Retina (tissue), 1 donor: Measurements from ENCODE around the gene PIAS1.
"Not testable (repeated sequence)": the region's sequence is repeated elsewhere in the genome, so short reads cannot be mapped to it uniquely, and the experiment has no call there.

Source experiments
- DNase-seq: peaks from one replicate; pipeline ENCODE4 v3.0.0-alpha.2; 2016

PIAS1 gene

DNA sequence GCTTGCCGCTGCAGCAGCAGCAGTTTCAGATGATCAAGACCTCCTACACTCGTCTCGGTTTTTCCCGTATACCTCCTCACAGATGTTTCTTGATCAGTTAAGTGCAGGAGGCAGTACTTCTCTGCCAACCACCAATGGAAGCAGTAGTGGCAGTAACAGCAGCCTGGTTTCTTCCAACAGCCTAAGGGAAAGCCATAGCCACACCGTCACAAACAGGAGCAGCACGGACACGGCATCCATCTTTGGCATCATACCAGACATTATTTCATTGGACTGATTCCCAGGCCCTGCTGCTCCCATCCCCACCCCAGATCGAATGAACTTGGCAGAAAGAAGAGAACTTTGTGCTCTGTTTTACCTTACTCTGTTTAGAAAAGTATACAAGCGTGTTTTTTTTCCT is 133.4 kb downstream of the PIAS1 start:
- DNase-seq = no peak

DNA sequence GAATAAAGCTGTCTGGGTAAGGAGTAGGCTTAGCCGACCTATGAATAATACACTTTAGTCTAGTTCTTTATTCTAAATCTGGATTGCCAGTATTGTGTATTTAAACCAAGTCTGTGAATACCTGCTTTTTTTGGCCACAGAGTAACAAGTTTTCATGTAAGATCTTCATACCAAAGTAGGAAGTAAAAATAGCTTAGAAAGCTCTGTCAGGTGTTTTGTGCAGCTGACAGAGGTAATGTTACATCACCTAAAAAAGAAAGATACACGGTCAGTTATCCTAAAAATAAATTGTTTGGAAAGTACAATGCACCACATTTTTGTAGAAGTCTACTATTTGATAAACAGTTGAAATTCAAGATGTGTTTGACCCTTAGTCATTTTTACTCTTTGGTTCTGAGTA is 134.5 kb downstream of the PIAS1 start:
- DNase-seq = no peak

DNA sequence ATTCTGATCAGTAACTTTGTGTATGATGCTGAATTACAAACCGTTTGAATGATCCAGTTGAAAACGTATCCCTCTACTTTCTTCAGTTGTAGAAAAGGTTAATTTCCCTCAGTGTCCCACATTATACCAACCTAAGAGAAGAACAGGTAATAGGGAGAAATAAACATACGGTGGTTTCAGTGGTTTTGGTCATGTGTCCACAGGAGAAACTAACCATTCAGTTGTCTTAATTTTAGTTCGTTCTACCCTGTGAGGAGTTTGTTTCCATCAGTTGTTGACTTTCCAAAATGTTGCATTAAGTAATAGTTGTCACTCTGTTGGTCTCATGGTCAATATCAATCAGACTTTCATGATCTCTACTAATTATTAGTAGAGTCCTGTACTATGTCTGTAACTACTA is 135.9 kb downstream of the PIAS1 start:
- DNase-seq = no peak

DNA sequence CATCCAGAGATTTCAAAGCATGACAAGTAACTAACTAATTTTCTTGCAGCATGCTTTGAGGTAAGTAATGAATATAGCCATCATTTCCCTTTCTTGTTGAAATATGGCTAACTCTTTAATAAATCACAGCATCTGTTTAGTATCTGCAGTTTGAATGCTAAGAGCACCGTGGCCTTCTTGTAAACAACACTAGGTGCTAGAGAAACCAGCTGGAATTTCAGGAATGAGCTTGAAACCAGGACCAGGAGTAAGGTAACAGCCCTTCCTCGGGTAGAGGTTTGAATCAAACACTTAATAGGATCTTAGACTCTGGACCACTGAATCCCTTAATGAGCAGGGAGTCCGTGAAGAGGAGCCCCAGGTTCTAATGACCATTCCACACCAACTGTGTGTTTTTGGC is 137.4 kb downstream of the PIAS1 start:
- DNase-seq = no peak

DNA sequence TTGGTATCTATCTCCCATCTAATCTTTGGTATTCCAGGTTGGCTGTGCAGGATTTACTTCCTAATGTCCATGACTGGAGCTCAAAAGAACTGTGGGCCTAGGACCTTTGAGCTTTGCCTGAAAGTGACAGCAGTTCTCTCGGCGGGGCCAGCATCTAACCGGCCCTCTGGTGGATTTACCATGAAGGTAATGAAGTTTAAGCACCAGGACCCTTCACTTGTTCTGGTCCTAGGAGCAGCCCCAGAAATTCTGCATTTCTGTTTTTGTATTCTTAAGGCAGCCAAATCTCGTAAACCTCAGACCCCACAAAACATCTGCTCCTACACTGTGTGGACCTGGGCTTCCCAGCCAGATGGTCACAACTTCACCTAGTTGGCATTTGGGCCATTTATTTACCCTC is 138.0 kb downstream of the PIAS1 start:
- no peak for DNase-seq

DNA sequence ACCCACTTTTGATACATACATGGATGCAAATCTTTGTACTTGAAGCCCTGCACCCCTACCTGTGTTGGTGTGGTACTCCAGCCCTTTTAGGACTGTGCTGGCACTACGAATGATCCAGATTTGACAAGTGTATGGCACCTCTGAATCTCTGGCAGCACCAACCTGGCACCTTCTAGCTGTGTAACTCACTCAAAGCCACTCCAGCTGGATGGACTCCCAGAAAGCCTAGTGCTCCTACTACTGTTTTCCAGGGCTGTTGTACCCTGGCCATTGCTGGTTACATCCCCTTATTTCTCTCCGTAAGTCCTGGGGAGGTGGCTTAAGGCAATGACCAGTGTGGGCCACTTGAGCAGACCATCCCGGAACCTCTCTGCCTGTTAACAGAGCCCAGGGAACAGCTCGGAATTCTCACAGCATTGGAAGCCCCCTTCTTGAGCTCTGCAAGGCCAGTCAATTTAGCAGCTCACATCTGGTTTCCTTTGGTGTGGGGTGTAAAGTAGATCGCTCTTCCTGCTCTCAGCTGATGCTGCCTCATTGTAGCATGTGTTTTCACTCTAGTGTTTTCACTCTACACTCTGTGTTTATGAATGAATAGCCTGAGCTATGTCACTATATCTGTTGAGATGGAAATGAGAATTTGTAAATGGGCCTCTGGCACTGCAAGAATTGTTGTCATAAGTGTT is 138.8 kb downstream of the PIAS1 start:
- DNase-seq = no peak

DNA sequence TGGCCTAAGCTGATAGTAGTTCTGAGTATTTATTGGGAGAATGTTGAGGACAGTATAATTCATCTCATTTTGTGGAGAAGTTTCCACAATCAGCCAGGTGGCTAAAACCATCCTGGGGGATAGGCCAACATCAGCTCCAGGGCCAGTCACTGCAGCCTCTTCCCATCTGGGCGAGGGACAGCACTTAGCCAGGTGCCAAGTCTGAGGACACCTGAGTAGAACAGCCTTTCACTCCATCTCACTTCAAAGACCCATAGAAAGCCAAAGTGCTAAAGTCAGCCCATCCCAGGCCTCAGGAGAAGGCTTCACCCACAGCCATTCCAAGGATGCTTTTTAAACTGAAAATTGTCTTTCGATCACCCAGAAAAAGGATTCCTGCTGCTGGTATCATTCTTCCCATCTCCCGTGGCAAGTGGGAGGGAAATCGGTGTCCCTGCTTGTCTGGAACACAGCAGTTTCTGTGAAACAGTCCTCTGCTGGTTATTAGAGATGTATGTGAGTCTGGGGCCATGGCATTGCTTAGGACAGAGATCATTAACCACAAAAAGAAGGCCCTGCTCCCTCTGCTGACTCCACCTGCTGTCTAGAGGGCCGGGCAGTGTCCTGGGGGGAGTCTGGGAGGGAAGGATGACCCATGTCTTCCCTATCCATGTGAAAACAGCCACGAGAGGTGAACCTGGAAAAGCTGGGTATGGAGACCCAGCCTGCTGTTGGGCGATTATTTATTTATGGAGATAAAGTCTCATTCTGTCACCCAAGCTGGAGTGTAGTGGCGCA is 141.4 kb downstream of the PIAS1 start:
- DNase-seq = no peak

DNA sequence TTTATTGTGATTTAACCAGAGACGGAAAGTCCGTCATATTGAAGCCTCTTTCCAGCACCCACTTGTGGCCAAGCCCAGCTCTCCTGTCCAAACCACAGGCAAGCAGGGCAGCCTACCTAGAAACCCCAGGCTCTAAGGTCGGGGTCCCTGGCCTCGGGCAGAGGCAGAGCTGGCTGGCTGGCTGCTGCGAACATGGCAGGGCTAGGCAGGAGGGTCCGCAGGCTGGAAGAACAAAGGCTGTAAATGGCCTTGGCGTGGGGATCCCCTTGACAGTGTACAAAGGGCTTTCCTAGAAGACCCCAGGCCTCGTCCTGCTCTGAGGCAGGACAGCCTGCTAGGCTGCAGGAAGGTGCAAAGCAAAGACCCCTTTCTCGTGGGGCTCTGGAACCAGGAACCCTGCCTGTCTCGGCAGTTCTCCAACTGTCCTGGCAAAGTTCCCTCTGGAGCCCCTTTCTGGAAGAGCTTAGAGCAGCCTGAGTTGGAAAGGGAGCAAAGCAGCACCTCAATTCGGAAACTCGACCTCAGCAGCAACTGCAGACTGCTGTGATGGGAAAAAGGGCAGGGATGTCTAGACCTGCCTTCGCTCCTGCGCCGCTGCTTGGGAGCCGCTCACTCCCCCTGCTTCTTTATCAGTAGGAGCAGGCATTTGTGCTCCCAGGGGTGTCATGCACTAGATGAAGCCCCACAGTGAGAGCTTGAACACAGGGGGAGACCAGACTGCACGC is 142.5 kb downstream of the PIAS1 start:
- DNase-seq = no peak

DNA sequence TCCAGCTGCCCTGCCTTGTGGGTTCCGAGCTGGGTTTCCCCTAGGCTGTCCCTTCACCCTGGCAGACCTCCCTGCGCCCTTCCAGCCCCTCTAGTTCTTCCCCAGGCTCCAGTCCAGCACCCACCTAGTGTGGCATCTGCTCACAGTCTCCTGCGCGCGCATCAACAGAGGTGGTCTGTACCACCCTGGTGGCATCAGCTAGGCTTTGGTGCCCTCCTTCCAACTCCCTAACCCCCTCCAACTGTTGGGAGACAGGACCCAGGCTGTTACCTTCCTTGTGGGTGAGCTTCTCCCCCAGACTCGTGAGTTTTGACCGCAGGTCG is 143.0 kb downstream of the PIAS1 start:
- no peak for DNase-seq

DNA sequence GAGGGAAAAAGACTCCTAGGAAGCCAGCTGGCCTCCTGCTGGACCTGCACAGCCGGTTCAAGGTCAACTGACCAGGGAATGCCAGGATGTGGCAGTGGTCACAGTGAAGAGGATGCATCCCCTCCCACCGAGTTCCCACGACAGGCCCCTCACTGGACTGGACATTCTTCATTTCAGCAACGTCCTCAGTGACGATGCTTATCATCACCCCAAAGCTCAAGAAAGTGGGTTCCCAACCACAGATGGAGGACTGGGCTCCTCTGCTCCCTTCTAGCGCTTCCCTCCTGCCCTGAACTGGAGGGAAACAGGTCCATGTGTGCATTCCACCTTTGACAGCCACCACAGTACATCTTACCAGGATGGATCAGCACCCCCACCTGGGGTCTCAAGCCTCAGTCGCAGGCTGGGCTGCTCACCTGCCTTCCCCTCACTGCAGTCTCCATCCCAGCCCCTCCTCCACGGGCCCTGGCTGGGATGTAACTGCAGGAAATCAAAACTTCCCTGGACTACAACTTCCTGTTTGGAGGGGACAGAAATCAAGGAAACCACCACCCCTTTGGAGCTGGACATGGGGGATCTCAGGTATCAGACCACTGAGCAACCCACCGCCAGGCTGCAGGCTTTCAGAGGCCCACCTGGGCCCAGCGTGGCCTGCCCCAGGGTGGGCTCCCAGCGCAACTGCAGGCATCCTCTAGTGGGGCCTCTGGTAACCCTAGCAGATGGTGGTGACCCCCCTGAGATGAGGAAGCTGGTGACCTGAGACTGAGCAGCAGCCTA is 143.7 kb downstream of the PIAS1 start:
- DNase-seq = no peak

DNA sequence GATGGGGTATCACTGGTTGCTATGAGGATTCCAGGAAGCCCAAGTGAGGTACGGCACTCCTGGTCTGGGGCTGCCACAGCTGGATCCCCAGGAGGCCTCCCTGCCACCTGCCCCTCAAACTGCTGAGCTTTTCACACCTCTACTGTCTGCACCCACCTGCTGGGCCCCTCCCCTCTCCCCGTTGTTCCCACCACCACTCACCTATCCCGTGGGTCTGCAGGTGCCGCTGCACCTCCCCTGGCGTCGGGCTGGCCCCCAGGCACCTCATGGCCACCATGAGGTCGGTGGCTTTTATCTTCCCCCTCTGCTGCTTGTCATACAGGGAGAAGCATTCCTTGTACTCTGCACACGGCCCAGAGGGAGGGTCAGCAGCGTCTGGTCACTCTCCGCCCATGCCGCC is 145.2 kb downstream of the PIAS1 start:
- DNase-seq = no peak

DNA sequence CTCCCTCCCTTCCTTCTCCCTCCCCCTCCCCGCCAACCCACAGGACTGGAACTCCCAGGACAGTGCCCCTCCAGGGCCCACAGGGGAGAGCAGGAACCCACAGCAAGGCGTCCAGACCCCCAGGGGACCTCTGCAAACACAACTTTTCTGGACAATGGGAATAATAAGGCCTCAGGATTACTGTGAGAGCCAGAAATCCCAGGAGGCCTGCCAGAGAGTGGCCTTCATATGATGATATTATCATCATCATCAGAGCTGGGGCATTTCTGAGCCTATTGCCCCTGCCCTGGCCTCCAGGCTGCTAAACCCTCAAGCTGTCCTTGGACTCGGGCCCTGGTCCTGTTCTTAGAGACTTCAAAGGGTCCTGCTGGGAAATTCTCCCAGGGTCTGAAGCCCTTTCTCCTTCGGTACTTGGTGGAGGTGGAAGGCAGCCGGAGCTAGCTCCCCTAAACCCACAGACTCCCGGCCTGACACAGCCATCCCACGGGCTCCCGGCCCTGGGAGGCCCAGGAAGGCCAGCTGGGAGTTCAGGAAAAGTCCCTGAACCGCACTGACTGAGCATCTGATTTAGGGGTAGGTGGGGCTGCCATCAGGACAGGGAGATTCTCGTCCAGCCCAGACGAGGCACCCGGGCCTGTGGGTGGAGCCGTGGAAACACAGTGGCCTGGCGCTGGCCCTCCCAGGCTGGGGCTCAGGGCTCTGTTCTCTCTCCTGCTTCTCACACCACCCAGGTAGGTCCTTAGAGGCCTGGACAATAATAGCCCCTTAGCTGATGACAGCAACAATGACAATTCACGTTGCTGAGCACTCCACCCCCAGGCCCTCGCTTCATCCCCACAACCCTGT is 146.1 kb downstream of the PIAS1 start:
- DNase-seq = no peak

DNA sequence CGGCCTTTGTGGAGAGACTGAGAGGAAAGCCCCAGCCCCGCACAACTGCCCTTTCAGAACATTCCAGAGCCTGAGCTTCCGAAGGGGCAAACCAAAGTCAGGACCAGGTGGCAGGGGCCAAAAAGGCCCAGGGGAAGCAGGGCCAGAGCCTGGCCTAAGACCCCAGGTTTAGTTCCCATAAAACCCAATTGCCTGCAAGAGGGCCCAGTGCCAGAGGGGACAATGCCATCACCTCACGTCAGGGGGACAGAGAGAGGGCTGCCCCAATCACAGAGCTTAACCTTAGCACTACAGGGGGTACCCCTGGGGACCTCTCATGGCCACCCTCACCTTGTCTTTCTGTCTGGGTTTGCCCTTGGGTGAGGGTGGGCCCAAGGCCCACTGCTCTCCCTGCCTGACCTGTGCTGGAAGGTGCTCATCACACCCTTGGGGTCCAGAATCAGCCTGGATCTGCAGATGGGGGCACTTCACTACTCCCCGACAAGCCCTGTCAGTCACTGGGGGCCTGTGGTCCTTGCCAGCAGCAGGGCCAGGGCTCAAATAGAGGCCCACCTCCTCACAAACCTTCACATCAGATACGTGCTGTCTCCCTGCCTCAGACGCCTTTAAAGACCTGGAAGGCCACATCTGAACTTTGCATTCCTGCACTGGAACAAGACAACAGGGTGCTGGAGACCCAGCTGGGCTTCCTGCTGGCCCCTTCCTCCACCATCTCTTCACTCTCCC is 147.2 kb downstream of the PIAS1 start:
- DNase-seq = no peak

DNA sequence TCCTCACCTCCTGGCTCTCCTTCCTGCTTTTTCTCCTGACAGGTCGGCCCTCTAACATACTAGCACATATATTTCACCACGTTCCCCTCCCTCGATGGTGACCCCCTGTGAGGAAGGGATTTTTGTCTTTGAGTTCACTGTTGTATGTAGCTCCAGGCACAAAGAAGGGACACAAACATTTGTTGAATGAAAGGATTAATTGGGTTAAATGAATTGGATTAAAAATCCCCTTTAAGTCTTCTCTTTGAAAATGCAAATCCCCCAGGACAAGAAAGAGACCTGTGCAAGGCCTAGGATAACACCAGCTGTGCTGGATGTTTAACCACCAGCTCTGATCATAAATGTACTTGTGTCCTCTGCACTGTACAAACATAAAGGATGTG is 147.8 kb downstream of the PIAS1 start:
- DNase-seq = no peak

DNA sequence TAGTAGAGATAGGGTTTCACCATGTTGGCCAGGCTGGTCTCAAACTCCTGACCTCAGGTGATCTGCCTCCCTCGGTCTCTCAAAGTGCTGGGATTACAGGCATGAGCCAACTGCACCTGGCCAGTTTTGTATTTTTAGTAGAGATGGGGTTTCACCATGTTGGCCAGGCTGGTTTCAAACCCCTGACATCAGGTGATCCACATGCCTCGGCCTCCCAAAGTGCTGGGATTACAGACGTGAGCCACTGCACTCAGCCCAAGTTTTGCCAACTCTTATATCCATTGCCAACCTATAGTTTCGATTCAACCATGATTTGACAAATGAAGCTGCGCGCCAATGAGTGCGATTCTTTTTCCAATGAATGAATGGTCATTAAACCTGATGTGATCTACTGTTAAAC is 148.9 kb downstream of the PIAS1 start:
- DNase-seq = not testable (repeated sequence)

DNA sequence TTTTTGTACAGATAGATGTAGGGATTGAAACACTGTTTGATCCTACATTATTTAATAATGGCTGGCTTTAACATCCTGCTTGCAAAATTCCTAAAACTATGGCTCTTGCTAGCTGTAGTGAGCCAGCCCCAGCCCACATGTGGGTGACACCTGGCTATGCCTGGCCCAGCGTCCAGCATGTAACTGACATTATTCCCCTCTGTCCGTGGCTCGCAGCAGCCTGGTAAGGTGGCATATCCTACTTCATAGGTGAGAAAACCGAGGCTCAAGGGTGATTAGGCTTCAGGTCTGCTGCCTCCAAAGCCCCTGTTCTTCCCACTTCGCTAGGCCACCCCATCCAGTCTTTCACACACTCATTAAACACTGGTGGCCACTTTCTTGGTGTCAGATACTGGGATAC is 149.4 kb downstream of the PIAS1 start:
- DNase-seq = no peak

DNA sequence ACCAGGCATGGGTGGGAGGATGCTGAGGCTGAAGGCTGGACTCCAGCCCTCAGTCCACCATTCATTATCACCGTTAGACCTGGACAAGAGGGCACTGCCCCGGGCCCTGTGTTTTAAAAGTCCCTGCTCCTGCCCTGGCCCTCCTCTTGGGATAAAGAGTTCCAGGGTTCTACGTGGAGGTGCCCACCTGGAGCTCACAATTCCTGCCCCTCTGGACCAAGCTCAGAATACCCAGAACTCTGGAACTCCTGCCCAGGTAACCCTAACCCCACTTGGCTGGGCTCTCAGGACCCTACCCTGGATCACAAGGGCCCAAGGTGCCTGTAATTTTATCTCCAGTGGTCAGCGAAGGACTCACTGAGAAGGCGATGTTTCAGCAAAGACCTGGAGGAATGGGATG is 149.8 kb downstream of the PIAS1 start:
- no peak for DNase-seq

DNA sequence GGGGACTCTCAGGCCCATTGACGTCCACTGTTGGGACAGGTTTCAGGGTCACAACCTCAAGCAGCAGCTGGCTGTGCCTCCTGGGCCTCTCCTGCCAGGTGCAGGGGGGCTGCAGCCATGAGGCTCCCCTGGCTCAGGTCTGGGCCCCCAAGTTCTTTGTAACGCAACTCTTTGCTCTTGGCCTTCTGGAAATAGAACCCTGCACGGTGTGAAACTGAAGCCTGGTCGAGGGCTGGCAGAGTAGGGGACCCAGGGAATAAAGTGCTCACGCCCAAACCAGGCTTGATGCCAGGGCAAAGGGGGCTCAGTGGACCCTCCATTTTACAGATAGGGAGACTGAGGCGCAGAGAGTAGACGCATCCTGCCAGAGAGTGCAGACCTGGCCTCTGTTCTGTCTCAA is 150.2 kb downstream of the PIAS1 start:
- DNase-seq = no peak

DNA sequence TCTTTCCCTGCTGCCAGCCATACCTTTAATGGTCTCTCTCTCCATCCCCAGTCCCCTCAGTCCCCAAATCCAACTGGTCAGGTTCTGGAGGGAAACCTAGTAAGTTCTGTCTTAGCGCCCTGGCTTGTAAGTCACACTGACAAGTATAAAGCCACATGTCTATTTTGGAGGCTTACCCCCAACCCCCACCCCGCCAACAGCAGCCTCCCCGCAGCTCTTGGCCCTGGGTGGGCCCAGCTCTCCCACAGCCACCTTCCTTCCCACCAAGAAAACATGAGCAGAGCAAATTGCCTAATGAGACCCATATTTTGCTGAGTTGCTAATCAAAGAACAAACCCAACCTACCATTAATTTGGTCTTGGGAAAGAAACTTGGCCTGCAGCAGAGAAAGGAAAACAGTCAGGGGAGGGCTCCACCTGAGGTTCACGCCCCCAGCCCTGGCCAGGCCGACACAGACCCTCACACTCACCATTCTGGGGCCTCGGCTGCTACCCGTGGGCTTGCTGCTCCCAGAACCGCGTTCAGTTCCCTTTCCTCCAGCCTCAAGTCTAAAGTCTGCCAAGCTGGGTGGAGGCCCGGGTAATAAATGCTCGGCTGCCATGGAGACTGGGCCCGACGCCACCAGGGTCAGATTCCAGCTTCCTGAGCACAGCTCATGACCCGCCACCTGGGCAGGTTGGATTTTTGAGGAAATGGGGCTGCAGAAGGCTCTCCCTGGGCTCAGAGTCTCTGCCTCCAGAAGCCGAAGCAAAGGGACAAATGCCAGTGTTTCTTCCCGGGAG is 150.9 kb downstream of the PIAS1 start, which contains the start of gene CALML4:
Gene CALML4, minus strand, starts transcription at position 557 of the 782 bp plus-strand sequence. Its CDS starts 85 bp downstream, at position 472.
- DNase-seq = no peak

DNA sequence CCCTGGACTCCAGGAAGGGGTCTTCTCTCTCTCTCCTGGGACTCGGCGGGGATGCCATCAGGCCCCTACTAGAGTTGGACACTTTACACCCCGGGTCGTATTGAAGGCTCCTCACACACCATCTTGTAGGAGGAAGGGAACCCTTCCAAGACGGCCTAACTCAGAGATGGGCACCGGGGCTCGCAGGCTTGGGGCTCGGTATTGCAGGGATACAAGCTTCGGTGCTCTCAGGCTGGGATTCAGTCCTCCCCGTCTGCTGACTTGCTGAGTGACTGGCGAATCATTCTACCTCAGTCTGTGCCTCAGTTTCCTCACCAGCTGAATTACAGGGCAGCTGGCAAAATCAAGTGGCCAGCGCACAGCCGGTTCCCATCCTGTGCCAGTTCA is 151.4 kb downstream of the PIAS1 start:
- no peak for DNase-seq
